Transverse colon (tissue), 4 donors: Measurements from ENCODE around the gene PGAM2.

ENCODE experiments used
- CTCF ChIP-seq, 5 experiments: fragments of 200-600 bp in 3 of 5; fragments of 450-650 bp in 2 of 5; sonication (generic) in 3 of 5; IDR thresholded peaks; 1 replicate in 2 of 5; 2 replicates in 3 of 5; pipeline ENCODE4 v1.5.1; 2016 to 2017; ENCODE audit warnings: antibody characterized with exemption in 5 of 5, inconsistent platforms in 3 of 5, mild to moderate bottlenecking in 2 of 5, moderate library complexity in 1 of 5
- POLR2A ChIP-seq: fragments of 450-650 bp; IDR thresholded peaks from one replicate; pipeline ENCODE4 v1.6.1; 2016; ENCODE audit warnings: antibody characterized with exemption, mild to moderate bottlenecking, moderate library complexity
- POLR2AphosphoS5 ChIP-seq, 3 donors: sonication (generic); formaldehyde crosslinking; IDR thresholded peaks; one replicate each; pipeline ENCODE4 v1.6.1; 2016; ENCODE audit warnings: antibody characterized with exemption in 3 of 3

- no peak for TF ChIP-seq CTCF (IDR thresholded peaks at IDR 0.05)
- no peak for TF ChIP-seq POLR2A
- peak in 1 of 3 donors; percentile 37 for TF ChIP-seq POLR2AphosphoS5 (IDR thresholded peaks at IDR 0.05)
Measured at GRCh38 chr7:44103923-44104859, 38.8 kb upstream of the PGAM2 start, which contains the start of gene AEBP1.
